ENCODE results near the gene SLC8B1.

SLC8B1 gene

DNA sequence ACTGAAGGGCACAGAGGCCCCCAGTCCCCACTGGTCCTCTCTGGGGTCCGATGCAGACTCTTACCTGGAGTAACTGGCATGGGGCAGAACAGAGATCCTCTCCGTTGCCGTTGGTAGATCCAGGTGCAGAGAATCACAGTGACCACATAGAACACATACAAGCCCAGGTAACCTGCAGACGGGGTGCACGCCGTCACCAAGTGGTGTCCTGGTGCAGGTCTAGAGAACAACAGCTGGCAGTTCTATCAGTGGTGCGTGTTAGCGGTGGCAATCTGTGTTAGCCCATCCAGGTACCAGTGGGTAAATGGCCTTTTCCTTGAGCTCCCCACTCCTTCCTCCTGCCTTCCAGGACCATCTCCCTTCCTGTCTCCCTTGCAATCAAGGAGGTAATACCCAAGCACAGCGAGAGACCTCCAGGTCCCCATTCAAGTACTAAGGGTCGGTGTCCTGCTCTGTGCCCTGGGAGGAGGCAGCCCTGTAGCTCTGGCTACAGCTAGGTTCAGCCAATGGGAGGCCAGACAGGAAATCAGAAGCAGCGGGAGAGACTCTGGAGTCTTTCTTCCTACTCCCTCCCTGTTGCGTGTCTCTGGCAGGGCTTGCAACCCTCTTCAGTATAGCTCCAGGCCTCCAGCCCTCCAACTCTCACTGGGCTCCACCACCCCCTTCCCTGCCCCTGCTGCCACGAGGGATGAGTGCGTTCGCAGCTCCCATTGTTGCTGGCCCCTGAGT lies 15.8 kb downstream of the SLC8B1 start:
- DNase-seq, result no peak

DNA sequence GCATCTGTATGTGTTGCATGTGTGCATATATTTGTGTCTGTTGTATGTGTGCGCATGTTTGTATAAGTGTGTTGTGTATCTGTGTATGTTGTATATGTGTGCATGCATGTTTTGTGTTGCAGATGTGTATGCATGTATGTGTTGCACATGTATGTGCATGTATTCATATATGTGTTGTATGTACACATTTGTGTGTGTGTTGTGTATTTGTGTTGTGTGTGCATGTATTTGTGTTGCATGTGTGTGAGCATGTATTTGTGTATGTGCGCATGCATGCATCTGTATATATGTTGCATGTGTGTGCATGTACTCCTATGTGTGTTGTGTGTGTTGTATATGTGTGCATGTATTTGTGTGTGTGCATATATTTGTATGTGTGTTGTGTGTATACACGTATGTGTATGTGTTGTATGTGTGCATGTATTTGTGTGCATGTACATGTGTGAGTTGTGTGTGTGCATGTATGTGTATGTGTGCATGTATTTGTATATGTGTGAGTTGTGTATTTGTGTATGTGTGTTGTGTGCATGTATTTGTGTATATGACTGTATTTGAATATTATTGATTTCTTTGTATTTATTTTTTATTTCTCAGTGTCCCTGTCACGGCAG lies 16.8 kb downstream of the SLC8B1 start:
- DNase-seq, result no peak

DNA sequence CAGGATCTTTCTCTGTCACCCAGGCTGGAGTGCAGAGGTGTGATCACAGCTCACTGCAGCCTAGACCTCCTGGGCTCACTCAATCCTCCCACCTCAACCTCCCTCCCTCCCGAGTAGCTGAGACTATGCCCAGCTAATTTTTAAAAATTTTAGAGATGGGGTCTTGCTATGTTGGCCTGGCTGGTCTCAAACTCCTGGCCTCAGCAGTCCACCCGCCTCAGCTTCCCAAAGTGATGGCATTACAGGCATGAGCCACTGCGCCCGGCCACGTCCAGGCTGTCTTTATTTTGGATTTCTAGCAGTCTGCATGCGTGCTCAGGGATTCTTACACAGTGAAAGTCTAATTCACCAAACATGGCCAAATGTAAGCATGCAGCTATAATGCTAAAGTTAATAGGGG lies 17.8 kb downstream of the SLC8B1 start:
- DNase-seq, result no peak

DNA sequence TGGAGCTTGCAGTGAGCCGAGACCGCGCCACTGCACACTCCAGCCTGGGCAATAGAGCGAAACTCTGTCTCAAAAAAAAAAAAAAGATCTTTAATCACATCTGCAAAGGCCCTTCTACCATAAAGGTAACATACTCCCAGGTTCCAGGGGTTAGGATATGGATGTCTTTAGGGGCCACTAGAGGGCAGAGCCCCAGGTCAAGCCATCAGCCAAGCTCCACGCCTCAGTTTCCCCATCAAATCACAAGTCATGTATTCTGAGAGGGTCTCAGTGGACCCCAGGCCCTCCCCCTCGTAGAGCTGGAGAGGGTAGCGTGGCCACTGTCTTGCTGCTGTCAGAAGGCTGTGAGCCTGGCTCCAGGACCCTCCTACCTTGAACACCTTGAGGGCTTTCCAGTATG lies 18.8 kb downstream of the SLC8B1 start:
- DNase-seq, result no peak

DNA sequence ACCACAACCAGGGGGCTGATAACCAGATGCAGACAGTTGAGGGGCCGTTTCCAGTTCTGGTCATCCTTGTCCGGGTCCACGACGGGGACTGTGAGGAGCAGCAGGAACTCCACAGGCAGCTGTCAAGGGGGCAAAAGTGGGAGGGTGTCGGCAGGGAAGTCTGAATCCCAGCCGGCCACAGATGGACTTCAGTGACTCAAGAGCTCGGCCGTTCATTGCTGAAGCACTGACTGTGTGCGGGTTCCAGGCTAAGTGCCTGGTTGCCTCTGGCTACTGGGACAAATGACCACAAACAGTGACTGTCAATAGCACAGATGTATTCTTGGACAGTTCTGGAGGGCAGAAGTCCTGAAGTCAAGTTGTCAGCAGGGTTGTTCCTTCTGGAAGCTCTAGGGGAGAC lies 19.6 kb downstream of the SLC8B1 start:
- DNase-seq, result no peak

DNA sequence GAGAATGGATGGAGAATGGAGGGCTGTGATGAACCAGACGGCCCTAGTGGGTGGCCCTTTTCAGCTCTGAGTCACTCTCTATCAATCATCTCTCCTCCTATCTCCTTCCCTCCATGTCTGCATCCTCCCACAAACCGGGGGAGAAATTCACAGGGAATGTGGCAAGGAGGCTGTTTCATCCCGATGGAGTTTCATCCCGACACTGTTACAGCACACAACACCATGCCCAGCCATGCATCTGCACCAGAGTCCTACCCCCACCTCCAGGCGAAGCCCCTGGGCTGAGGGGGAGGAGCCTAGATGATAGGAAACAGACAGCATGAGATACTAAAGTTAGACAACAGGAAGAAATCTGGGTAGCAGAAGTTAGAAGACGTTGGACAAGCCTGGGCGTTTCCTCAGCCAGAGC lies 20.8 kb downstream of the SLC8B1 start:
- no peak for DNase-seq

DNA sequence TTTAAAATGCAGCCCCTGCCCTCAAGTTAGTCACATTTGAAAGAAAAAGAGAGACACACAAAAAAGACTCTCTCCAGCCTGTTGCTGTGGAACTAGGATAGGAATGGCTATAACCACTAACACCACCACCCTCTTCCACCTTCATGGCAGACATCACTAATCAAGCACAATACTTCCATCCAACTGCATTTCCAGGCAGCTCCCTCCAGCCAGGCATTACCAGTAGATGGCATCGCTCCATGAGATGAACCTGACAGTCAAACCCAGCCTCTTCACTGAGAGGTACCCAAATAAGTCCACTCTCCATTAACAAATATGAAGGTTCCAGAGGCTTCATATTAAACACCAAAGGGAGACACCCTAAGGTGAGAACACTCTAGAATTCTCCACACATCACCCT lies 24.4 kb downstream of the SLC8B1 start:
- no peak for DNase-seq

DNA sequence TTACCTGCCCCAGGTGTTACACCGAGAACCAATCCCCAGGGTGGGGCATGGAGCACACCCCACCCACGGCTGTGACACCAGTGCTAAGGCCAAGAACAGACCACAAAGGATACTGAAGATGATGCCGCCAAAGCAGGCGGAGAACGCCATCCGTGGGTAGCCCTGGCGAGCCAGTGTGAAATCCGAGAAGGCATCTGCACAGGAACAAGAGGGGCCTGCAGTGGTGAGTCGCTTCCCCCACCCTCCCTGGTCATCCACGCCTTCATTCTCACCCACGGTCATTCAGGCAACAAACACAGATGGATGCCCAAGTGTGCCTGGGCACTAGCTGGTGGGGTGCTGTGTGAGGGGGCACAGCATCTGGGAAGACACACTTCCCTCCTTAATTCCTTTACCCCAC lies 28.5 kb downstream of the SLC8B1 start:
- no peak for DNase-seq

DNA sequence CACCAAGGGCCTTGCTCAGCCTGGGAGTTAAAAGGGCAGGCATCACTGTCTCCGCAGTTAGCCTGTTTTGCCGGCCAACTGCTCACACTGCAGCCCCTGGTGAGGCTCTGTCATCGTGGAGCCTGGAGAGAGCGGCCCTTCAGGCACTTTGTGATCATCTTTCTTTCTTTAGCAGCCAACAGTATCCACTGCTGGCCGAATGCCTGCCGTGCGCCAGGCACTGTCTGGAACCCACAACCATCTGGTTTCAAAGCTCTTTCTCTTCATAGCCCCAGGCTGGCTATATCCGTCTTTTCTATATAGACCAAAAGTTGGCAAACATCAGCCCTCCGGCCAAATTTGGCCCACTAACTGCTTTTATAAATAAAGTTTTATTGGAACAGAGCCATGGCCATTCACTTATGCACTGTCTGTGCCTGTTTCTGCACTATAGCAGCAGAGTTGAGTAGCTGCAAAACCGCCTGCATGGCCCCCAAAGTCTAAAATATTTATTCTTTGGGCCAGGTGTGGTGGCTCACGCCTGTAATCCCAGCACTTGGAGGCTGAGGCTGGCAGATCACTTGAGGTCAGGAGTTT lies 29.5 kb downstream of the SLC8B1 start:
- no peak for DNase-seq

DNA sequence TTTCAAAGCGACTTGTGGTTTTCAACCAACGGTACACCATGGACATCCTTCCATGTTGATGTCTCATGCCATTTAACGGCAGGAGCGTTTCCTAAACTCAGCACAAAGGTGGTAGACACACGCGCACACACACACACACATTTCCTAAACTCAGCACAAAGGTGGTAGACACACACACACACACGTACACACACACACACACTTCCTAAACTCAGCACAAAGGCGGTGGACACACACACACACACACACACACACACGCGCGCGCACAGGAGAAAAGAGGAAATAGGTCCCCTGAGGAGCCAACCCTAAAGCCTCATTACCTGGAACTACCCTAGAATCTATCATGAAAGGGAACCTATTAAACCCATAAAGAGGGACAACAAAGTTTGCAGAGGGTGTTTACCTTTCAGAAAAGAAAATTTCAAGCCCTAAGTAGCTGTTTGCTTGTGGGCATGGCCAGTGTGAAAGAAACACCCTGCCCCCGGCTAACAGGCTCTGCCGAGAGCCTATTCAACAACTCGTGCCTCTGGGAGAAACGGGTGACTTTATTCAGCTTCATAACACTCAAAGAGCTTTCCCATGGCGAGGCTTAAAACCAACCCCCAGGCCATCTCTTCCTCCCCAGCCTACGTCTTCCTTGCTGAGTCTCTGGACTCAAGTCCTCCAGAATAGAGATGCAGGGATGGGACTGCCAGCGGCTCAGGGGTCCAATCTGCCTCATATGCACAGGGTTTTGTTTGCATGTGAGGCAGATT lies 31.8 kb downstream of the SLC8B1 start:
- DNase-seq, result no peak

DNA sequence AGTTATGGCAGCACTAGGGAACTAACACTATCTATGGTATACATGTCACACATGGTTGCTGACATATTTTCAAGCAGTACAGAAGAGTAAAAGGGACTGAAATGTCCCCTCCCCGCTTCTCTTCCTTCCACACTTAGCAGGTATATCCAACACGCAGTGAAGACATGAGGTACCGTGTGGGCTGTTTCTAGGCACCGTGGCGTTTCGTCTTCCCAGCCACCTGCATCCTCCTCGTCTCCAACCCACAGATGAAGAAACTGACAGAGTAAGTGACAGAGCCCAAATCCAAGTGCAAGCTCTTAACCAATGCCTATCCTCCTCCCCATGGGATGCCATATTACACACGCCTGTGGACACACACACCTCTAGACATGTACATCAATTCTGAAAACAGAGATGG lies 32.4 kb downstream of the SLC8B1 start:
- DNase-seq, result no peak

DNA sequence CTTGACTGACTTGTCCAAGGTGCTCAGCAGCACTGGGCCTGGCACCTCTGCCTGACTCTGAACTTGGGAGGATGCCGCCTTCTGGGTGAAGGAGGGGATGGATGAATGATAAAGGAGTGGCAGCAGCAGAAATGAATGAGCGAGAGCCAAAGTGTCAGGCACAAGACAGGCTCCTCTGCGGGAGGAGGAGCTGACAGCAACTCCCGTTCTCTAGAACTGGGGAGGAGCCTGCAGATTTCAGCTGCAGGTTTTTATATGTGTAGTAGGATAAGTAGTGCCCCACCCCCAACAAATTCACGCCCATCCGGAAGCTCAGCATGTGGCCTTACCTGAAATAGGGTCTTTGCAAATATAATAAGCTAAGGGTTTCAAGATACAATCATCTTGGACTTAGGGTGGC lies 33.1 kb downstream of the SLC8B1 start:
- DNase-seq, result no peak

DNA sequence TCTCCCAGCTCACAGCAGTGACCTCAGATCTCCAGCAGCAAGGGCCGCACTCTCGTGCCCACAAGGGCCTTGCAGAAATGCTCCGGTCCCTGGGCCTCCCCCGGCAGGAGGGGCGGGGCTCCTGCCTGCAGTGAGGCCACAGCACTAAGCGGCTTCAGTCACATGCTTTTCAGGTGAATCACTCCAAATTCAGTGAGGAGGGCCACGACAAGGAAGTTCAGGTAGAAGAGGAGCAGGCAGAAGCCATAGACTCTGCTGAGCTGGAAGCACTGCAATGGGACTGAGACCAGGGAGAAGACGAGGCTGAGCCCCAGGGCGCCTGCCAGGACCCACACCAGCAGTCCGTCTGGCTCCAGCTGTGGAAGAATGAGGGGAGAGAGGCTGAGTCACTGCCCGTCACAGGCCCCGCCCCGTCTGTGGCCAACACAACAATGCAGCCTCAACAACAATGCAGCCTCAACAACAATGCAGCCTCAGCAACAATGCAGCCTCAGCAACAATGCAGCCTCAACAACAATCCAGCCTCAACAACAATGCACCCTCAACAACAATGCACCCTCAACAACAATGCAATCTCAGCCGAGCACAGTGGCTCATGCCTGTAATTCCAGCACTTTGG lies 35.2 kb downstream of the SLC8B1 start:
- DNase-seq, result no peak

DNA sequence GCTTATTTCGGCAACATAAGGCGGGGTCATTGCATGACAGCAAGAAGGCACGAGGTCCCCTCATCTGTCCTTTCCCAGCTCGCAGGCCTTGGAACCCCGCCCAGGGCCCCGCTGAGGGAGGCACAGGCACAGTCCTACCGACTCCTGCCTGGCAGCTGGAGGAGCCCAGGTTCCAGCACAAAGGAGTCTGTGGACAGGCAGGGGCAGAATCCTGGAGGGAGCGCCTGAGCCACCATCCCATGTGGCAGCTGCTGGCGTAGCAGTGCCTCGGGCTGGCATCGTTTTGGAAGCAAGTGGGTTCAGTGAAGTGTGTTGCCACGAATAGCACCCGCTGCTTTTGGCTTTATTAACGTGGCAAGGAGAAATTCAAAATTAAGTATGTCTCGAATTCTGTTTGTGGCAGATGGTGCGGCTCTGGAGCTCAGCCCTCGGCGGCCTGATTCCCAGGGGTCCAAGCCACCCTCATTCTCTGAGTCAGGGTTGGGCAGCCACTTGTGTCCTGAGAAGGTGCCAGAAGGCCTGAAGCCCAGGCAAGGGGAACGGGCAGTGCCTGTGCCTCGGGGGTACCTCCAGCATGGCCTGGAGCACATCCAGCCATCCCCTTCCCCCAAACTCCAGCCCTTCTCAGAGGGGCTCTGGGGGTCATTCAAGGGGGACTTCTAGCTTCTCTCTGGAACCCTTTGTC lies 35.9 kb downstream of the SLC8B1 start:
- no peak for DNase-seq

DNA sequence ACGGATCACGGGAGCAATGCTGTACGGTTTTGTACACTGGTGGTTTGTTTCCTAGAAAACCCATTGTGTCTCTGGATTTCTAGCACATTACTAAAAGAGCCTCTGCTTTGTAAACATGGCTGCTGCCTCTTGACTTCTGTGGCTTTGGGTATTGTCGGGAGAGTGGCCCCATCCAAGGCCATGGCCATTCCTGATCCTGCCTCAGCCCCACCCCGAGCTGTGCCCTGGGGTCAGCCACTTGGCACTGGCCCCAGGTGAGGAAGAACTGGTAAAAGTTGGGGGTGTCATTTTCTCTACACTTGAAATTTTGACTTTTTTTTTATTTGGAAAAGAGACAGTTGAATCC lies 36.5 kb downstream of the SLC8B1 start:
- DNase-seq, result no peak

DNA sequence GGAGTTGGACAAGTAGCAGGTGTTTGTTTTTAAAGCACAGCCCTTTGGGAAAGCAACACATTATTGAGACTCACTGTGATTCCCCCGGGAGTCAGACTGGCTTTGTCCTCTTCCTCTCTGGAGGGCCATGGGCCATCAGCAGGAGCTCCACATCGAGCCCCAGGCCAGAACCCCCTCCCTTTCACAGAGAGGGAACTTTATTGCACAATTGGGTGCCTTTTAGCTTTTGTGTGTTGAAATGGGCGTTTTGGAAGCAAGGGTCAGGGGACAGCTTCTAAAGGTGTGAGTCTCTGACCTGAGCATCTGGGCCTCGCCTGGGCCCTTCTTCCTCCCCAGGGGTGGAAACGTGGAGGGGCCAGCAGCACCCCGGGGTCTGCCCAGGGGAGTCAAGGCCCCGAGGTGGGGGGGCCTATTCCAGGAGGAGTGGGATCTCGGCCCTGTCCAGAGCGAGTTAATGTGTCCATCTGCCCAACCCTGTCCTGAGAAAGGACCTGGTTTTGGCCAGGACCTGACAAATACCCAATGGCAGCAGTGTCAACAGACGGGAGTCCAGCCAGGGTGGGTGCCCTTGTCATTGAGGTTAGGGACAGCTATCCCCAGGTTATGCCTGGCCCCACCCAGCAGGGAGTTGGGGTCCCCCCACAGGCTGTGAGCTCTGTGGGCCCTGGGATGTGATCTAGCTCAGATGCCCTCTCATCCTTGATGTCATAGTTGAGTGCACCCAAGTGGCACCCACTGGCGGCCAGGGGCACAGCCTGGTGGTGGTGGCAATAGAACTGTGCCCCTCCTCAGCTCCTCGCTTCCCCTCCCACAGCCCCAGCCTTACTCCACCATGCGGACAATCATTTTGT lies 37.1 kb downstream of the SLC8B1 start:
- DNase-seq, result no peak

DNA sequence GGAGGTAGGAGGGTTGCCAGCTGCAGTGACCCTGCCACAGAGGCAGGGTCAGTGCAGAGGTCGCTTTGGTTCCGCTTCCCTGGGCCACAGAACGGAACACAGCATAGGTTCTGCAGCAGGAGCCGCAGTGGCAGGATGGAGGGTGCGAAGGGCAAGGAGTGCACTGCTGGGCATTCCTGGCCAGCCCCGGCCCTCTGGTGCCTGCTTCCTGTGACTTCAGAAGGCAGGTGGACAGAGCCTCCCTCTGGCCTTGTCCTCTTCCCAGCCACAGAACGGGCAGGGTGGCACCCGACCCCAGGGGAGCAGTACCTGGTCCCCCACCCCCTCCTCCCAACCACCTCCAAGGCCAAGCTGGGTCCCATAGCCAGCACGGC lies 37.7 kb downstream of the SLC8B1 start:
- DNase-seq, result no peak

DNA sequence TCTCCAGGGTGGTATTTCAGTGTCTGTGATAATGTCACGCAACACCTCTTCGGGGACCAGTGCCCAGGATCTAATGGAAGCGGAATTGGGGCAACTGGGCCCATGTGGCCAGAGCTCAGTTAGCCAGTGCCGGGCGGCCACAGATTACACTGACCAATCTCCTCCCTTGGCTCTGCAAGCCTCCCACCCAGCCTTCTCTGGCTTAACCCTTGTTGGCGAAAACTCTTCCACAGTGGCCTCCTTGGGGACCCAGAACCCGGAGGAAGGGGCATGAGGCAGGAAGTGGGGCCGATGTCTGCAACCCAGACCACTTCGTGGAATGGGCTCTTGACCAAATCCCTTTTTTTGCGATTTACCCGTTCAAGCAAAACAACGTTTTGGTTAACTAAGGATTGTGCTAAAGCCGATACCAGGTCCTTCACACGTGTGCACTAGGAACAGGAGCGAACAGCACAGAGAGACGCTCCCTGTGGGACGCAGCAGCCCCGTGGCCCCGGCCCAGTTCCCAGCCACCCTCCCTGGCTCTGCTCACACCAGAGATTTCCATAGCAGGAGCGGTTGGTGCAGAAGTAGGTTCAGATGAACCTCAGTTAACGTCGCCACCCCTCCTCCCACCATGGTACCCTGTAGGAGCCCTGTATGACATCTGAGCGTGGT lies 38.2 kb downstream of the SLC8B1 start:
- DNase-seq, result no peak

DNA sequence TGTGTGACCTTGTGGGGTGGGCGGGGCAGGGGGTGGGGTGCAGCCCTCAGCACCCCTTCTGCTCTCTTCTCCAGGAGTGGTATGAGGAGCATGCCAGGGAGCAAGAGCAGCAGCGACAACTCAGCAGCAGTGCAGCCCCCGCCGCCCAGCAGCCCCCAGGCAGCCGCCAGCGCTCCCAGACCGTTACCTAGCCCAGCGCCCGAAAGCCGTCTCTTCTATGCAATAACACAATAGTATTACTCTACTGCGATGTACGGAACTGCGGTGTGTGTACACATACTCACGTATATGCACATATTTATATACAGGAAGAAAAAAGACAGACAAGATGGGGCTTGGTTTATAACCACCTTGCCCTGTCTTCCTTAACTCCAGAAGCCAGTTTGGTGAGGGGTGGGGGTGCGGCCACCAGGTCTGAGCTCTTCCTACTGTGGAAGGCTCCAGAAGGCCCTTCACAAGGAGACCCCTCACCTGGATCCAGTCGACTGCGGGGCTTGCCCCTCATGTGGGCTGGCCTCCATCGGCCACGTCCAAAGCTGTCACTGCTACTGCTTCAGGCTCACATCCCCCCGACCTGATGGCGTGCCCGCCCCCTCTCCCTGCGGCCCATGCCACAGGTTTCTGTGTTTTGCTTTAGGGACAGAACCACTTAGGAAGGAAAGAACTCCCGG lies 38.9 kb downstream of the SLC8B1 start:
- no peak for DNase-seq

DNA sequence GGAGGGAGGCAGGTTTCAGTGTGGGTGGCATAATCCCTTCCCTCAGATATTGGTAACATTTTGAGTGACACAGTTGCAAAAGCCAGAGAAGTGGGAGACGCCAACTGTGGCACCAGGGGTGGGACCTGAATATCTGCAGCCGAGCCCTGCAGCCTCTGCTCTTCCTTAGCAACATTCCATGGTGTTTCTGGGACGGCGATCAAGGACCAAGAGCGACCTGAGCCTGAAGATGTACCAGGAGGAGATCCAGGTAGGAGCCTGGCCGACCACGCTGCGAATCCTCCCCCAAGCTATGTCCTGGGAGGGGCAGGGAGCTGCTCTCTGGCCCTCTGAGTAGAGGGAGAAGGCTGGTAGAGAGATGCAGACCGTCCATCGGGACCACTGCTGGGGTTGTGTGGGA lies 41.8 kb downstream of the SLC8B1 start:
- no peak for DNase-seq

DNA sequence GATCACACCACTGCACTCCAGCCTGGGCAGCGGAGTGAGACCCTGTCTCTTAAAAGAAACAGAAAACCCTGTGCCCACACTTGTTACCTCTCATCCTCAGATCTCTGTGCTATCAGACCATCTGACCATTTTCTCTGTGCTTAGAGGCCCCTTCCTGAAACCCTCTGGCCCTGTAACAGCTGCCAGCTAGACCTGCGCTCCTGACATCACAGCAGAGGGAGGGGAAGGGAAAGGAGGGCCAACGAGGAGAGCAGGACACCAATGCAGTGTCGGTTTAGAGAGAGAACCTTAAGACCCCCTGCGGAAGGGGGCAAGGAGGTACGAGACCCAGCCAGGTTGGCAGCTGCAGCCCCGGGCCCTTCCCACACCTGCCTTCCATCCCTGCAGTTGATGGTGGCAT lies 42.4 kb downstream of the SLC8B1 start:
- no peak for DNase-seq
